HCT116 (cell line): Measurements from ENCODE around the gene STK32C.

Experiments used
- CBX3 ChIP-seq: IDR thresholded peaks from 2 replicates; pipeline ENCODE4 v1.6.1; 2012; ENCODE audit warnings: low read depth
- EZH2 ChIP-seq: fragments of 200-600 bp; sonication (generic); IDR thresholded peaks from 2 replicates; pipeline ENCODE4 v1.6.1; 2017; ENCODE audit warnings: antibody characterized with exemption, mixed run types
- JUND ChIP-seq: IDR thresholded peaks from 2 replicates; pipeline ENCODE4 v1.6.1; 2012
- POLR2A ChIP-seq: IDR thresholded peaks from 2 replicates; pipeline ENCODE4 v1.7.0; 2011; ENCODE audit warnings: borderline replicate concordance; ENCODE audit not compliant: insufficient read depth, insufficient read length; ENCODE audit errors: extremely low read depth
- RAD21 ChIP-seq: IDR thresholded peaks from 2 replicates; pipeline ENCODE4 v1.6.1; 2012; ENCODE audit warnings: low read depth, mild to moderate bottlenecking
- SIN3A ChIP-seq: IDR thresholded peaks from 2 replicates; pipeline ENCODE4 v1.6.1; 2012; ENCODE audit warnings: low read depth
- SP1 ChIP-seq: IDR thresholded peaks from 2 replicates; pipeline ENCODE4 v1.6.1; 2012; ENCODE audit warnings: low read depth
- YY1 ChIP-seq: IDR thresholded peaks from 2 replicates; pipeline ENCODE4 v1.6.1; 2011; ENCODE audit warnings: low read length, low read depth, moderate library complexity, mild to moderate bottlenecking; ENCODE audit not compliant: insufficient replicate concordance; ENCODE audit errors: extremely low read depth
- TF ChIP-seq, protein P1 (sequence below), 3 experiments: fragments of 200-600 bp in 1 of 3; sonication (generic) in 1 of 3; IDR thresholded peaks in 2 of 3; conservative IDR thresholded peaks in 1 of 3; 2 replicates each; pipeline ENCODE4 v1.5.1; 2012 to 2017; ENCODE audit warnings: low read depth in 2 of 3, low read length in 2 of 3, antibody characterized with exemption in 1 of 3, borderline replicate concordance in 1 of 3, control low read depth in 1 of 3, mild to moderate bottlenecking in 1 of 3, mixed read lengths in 1 of 3, mixed run types in 1 of 3, moderate library complexity in 1 of 3; ENCODE audit not compliant: insufficient read depth in 1 of 3
- TF ChIP-seq, protein P2 (sequence below): IDR thresholded peaks from 2 replicates; pipeline ENCODE4 v1.6.1; 2012; ENCODE audit warnings: low read depth

DNA sequence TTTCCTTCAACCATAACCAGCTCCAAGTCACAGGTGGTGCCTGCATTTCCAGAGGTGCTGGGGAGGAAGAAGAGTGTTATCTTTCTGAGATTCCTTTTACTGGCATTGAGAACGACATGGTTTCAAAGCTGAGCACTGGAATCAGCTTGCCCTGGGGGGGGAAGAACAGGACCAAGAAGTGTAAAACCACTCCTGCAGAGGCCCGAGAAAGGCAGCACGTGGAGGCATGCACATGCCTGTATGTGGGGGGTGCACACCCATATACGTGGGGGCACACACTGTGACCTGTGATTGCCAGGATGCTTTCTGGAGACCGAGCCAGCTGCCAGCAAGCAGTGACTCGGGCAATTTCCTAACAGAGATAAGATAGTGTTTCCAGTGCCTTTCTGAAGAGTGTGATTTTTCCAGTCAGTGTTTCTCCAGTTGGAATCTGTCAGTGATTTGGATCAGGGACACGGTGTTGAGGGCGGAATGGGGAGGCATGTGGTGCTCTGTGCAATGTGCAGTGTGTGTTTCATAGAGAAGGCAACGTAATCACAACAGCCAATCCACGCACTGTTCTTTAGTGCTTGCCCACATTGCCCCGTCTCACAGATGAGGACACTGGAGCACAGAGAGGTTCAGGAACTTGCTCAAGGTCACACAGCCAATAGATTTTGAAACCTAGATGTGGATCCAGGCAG, 28.5 kb upstream of the STK32C start:
- TF ChIP-seq, protein P1, sequence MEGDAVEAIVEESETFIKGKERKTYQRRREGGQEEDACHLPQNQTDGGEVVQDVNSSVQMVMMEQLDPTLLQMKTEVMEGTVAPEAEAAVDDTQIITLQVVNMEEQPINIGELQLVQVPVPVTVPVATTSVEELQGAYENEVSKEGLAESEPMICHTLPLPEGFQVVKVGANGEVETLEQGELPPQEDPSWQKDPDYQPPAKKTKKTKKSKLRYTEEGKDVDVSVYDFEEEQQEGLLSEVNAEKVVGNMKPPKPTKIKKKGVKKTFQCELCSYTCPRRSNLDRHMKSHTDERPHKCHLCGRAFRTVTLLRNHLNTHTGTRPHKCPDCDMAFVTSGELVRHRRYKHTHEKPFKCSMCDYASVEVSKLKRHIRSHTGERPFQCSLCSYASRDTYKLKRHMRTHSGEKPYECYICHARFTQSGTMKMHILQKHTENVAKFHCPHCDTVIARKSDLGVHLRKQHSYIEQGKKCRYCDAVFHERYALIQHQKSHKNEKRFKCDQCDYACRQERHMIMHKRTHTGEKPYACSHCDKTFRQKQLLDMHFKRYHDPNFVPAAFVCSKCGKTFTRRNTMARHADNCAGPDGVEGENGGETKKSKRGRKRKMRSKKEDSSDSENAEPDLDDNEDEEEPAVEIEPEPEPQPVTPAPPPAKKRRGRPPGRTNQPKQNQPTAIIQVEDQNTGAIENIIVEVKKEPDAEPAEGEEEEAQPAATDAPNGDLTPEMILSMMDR (IDR thresholded peaks at IDR 0.05 in 2 of 3, conservative IDR thresholded peaks at IDR 0.05 in 1 of 3; ENCODE audit: borderline replicate concordance in 1 of 3, insufficient read depth in 1 of 3, low read depth in 2 of 3, low read length in 2 of 3) = no peak
- TF ChIP-seq POLR2A (no peak), JUND (no peak), SIN3A (no peak), YY1 (no peak), SP1 (no peak), RAD21 (no peak), CBX3 (no peak), EZH2 (no peak)
- TF ChIP-seq, protein P2, sequence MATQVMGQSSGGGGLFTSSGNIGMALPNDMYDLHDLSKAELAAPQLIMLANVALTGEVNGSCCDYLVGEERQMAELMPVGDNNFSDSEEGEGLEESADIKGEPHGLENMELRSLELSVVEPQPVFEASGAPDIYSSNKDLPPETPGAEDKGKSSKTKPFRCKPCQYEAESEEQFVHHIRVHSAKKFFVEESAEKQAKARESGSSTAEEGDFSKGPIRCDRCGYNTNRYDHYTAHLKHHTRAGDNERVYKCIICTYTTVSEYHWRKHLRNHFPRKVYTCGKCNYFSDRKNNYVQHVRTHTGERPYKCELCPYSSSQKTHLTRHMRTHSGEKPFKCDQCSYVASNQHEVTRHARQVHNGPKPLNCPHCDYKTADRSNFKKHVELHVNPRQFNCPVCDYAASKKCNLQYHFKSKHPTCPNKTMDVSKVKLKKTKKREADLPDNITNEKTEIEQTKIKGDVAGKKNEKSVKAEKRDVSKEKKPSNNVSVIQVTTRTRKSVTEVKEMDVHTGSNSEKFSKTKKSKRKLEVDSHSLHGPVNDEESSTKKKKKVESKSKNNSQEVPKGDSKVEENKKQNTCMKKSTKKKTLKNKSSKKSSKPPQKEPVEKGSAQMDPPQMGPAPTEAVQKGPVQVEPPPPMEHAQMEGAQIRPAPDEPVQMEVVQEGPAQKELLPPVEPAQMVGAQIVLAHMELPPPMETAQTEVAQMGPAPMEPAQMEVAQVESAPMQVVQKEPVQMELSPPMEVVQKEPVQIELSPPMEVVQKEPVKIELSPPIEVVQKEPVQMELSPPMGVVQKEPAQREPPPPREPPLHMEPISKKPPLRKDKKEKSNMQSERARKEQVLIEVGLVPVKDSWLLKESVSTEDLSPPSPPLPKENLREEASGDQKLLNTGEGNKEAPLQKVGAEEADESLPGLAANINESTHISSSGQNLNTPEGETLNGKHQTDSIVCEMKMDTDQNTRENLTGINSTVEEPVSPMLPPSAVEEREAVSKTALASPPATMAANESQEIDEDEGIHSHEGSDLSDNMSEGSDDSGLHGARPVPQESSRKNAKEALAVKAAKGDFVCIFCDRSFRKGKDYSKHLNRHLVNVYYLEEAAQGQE = no peak
